ENCODE measurements around the gene CACNA1H.
A peak's percentile ranks its signal among the peaks of the same experiment; 100 is the strongest.
"Not testable (repeated sequence)": the region's sequence is repeated elsewhere in the genome, so short reads cannot be mapped to it uniquely, and the experiment has no call there.

Gene CACNA1H

GRCh38 chr16:1174477-1175357 is 21.8 kb downstream of the CACNA1H start:
- DNase-seq (ENCODE audit: low spot score) = no peak

- DNase-seq (ENCODE audit: low spot score) = no peak
Measured at GRCh38 chr16:1175566-1176279, 22.8 kb downstream of the CACNA1H start.

- DNase-seq (ENCODE audit: low spot score) = no peak
Measured at GRCh38 chr16:1176280-1176897, 23.5 kb downstream of the CACNA1H start.

GRCh38 chr16:1177053-1177452 is 24.1 kb downstream of the CACNA1H start:
- no peak for DNase-seq (ENCODE audit: low spot score)

- no peak for DNase-seq (ENCODE audit: low spot score)
Measured at GRCh38 chr16:1177750-1178149, 24.8 kb downstream of the CACNA1H start.

- no peak for DNase-seq (ENCODE audit: low spot score)
Measured at GRCh38 chr16:1178295-1178910, 25.5 kb downstream of the CACNA1H start.

- DNase-seq (ENCODE audit: low spot score) = no peak
Measured at GRCh38 chr16:1180549-1181403, 27.9 kb downstream of the CACNA1H start.

GRCh38 chr16:1181404-1182315 is 28.8 kb downstream of the CACNA1H start:
- DNase-seq (ENCODE audit: low spot score) = no peak

- no peak for DNase-seq (ENCODE audit: low spot score)
Measured at GRCh38 chr16:1182316-1182671, 29.4 kb downstream of the CACNA1H start.

GRCh38 chr16:1182950-1183907 is 30.3 kb downstream of the CACNA1H start:
- DNase-seq (ENCODE audit: low spot score) = no peak

- DNase-seq (ENCODE audit: low spot score) = no peak
Measured at GRCh38 chr16:1184156-1184868, 31.4 kb downstream of the CACNA1H start.

- no peak for DNase-seq (ENCODE audit: low spot score)
Measured at GRCh38 chr16:1184980-1185379, 32.1 kb downstream of the CACNA1H start.

- not testable (repeated sequence) for DNase-seq (ENCODE audit: low spot score)
Measured at GRCh38 chr16:1185460-1186207, 32.7 kb downstream of the CACNA1H start.

- peak; percentile 42 for DNase-seq (ENCODE audit: low spot score)
Measured at GRCh38 chr16:1188432-1189189, 35.7 kb downstream of the CACNA1H start.

- DNase-seq (ENCODE audit: low spot score) = no peak
Measured at GRCh38 chr16:1189455-1189854, 36.5 kb downstream of the CACNA1H start.

- not testable (repeated sequence) for DNase-seq (ENCODE audit: low spot score)
Measured at GRCh38 chr16:1190789-1191188, 37.9 kb downstream of the CACNA1H start.

Data from germinal center (tissue), 1 donor.